Measurements from ENCODE around the gene TMEM132C. TPM values are rescaled to one million over a fixed set of nuclear protein-coding genes. Genes with fewer than 3 reads are reported as not detected.

TMEM132C gene
- total RNA-seq, 4 donors from 2014 or later = 2.4 to 5.5 (median 3.3) TPM

DNA sequence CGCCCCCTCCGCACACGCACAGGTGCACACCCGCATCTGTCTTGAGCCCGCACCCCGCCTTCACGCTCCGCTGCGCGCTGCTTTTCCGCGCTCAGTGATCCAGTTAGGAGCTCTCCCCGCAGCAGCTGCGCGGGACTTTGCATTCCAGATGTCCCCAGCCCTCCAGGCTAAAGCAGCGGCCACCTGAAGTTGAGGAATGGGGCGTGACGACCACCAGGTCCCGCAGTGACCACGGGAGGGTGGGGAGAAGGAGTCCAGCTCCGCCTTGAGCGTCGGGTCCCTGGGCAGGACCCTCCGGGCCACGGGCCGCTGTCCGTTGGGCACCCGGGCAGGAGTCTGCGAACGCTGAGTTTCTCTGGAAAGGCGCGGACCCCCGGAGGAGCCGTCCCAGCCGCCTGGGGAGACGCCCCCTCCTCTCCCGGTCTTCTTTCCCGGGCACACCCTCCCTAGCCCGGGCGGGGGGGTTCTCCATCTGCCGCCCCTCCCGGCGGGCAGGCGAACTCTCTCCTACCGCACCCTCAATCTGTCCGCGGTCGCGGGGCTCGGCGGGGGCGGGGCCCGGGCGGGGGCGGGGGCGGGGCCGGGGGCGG, 334 bp upstream of the TMEM132C start:
- TF ChIP-seq, protein P1, sequence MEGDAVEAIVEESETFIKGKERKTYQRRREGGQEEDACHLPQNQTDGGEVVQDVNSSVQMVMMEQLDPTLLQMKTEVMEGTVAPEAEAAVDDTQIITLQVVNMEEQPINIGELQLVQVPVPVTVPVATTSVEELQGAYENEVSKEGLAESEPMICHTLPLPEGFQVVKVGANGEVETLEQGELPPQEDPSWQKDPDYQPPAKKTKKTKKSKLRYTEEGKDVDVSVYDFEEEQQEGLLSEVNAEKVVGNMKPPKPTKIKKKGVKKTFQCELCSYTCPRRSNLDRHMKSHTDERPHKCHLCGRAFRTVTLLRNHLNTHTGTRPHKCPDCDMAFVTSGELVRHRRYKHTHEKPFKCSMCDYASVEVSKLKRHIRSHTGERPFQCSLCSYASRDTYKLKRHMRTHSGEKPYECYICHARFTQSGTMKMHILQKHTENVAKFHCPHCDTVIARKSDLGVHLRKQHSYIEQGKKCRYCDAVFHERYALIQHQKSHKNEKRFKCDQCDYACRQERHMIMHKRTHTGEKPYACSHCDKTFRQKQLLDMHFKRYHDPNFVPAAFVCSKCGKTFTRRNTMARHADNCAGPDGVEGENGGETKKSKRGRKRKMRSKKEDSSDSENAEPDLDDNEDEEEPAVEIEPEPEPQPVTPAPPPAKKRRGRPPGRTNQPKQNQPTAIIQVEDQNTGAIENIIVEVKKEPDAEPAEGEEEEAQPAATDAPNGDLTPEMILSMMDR (IDR thresholded peaks at IDR 0.05) = no peak
- TF ChIP-seq POLR2AphosphoS5 (IDR thresholded peaks at IDR 0.05) = no peak
- TF ChIP-seq EP300 (IDR thresholded peaks at IDR 0.05) = no peak
- no peak for TF ChIP-seq POLR2A (IDR thresholded peaks at IDR 0.05)
- no peaks in the 10 kb centered on the region for H3K36me3 ChIP-seq
- no peak overlapping the region for H3K27ac ChIP-seq
- ATAC-seq = no peak
- H3K27me3 ChIP-seq = peaks cover 87% of the 10 kb centered on the region
- 10% methylated on average over 9 of the region's 58 CpGs; no CpG with 5 or more reads in 1 of the 2 donors for WGBS, 2 donors (ENCODE audit: low coverage in 1 of 2)
- H3K4me3 ChIP-seq = peak overlapping the region in 1 of 2 donors; percentile 54
- peaks cover 0 to 25% (median 0%) of the 10 kb centered on the region in 3 donors for H3K4me1 ChIP-seq
- peaks cover 0 to 21% (median 0%) of the 10 kb centered on the region in 3 donors for H3K9me3 ChIP-seq

DNA sequence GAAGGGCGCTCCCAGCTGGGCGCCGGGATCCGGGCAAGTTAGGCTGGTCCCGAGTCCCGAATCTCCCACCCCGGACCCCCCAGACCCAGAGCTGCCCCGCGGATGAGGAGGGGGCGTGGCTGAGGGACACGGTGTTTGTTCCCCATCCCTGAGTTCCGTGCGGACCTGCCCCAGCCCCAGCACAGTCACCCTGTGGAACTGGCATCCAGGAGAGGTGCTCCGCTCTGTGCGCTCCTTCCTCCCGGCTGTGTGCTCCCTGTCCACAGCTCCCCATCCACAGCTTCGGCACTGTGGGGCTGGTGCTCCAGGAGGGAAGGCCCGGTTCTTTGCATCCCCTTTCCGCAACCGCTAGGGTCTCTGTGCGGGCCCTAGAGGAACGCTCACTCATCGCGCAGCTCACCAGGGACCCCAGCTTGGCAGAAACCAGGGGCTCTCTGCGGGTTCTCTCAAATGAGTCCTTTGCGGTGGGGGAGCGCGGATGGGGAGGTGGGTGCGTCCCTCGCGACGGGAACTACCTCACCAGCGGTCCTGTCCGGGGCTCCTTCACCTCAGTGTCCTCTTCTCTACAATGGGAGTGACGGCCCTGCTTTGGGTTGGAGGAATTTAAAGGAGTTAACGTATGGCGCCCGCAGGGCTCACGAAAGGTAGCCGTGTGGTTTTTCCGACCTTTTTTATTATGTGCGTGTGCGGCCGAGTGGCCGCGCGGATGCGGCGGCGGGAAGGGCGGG, 845 bp downstream of the TMEM132C start:
- H3K27me3 ChIP-seq = peaks cover 87% of the 10 kb centered on the region
- no peak for ATAC-seq
- WGBS, 2 donors (ENCODE audit: low coverage in 1 of 2) = no CpG with 5 or more reads among the region's 51 CpGs

DNA sequence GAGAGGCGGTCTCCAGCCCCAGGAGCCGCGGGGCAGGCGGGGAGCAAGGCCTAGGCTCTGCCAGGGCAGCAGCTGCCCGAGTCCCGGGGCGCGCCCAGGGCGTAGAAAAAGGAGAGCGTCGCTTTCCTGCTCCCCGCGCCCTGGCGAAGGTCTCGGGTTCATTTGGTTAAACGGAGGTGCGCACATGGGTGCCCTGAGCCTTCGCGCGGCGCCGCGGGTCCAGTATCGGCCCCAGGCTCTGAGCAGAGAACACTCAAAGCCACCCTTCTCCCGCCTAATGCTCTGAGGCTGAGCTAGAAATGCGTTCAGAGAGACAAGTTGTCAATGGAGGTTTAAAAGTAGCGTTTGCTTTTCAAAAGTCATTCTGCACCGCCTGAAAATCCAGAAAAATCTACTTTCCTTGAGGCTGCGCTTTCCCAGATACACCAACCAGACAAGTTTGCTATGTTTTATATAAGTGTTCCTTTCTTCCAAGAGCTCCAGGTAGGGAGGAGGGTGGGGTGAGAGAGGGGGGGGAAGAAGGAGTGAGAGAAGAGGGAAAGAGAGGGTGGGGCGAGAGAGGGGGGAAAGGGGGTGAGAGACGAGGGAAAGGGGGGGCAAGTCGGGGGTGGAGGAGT, 1.5 kb downstream of the TMEM132C start:
- Histone ChIP-seq H3K9me3 (peaks cover 0 to 23% (median 0%) of the 10 kb centered on the region in 3 donors), H3K27ac (peak overlapping the region in 2 of 4 donors; percentile 24 to 61), H3K27me3 (peaks cover 80% of the 10 kb centered on the region), H3K4me1 (peaks cover 0 to 25% (median 0%) of the 10 kb centered on the region in 3 donors), H3K36me3 (no peaks in the 10 kb centered on the region), H3K4me3 (peak overlapping the region in 1 of 2 donors; percentile 54)
- ATAC-seq = no peak
- TF ChIP-seq, protein P1 (IDR thresholded peaks at IDR 0.05) = no peak
- TF ChIP-seq POLR2AphosphoS5 (IDR thresholded peaks at IDR 0.05) (no peak), POLR2A (IDR thresholded peaks at IDR 0.05) (no peak), EP300 (IDR thresholded peaks at IDR 0.05) (no peak)
- 3% methylated on average over 13 of the region's 32 CpGs; no CpG with 5 or more reads in 1 of the 2 donors for WGBS, 2 donors (ENCODE audit: low coverage in 1 of 2)

More for the DNA sequence above, 845 bp downstream of the TMEM132C start:
- TF ChIP-seq EP300 (IDR thresholded peaks at IDR 0.05) = no peak
- no peak for TF ChIP-seq POLR2A (IDR thresholded peaks at IDR 0.05)
- TF ChIP-seq POLR2AphosphoS5 (IDR thresholded peaks at IDR 0.05) = no peak
- TF ChIP-seq, protein P1 (IDR thresholded peaks at IDR 0.05) = no peak
- Histone ChIP-seq H3K36me3 (no peaks in the 10 kb centered on the region), H3K27ac (peak overlapping the region in 2 of 4 donors; percentile 24 to 61), H3K4me3 (peak overlapping the region; percentile 1 to 54), H3K9me3 (peaks cover 0 to 23% (median 0%) of the 10 kb centered on the region in 3 donors), H3K4me1 (peaks cover 0 to 25% (median 0%) of the 10 kb centered on the region in 3 donors)

DNA sequence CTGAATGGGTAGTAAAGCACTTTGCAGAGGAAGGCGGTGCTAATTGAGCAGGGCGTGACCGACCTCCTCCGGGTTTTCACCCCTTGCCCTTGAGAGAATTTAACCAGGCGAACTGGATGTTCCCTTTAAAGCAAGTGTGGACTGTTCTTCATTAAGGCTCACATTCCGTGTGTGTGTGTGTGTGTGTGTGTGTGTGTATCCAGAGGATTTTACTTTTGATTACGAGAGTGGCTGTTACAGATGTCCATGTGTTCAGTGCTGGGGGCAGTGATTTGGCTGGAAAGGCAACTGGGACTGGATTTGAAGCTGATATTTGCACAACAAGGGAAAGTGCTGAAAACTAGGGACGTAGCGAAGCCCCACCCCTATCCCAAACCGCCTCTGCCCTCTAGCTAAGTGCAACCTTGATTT, 2.2 kb downstream of the TMEM132C start:
- 11 to 13% methylated on average over 9 of the region's 10 CpGs for WGBS, 2 donors (ENCODE audit: low coverage in 1 of 2)
- H3K27me3 ChIP-seq = peaks cover 73% of the 10 kb centered on the region
- no peaks in the 10 kb centered on the region for H3K36me3 ChIP-seq
- no peak for TF ChIP-seq POLR2AphosphoS5 (IDR thresholded peaks at IDR 0.05)
- TF ChIP-seq, protein P1 (IDR thresholded peaks at IDR 0.05) = no peak
- TF ChIP-seq POLR2A (IDR thresholded peaks at IDR 0.05) = no peak
- no peak overlapping the region for H3K27ac ChIP-seq
- peaks cover 0 to 23% (median 0%) of the 10 kb centered on the region in 3 donors for H3K9me3 ChIP-seq
- peak; percentile 30 for ATAC-seq
- peak overlapping the region in 1 of 2 donors; percentile 54 for H3K4me3 ChIP-seq
- H3K4me1 ChIP-seq = peaks cover 0 to 25% (median 0%) of the 10 kb centered on the region in 3 donors
